ENCODE results near the gene TEAD4.

GRCh38 chr12:2999265-2999841 is 40.2 kb downstream of the TEAD4 start:
- TF ChIP-seq CTCF (IDR thresholded peaks at IDR 0.05) (no peak), EZH2 (IDR thresholded peaks at IDR 0.05) (no peak)

All from neural progenitor cell (in vitro differentiated cells).